ENCODE data around the gene NPAS3. TPM values are rescaled to one million over a fixed set of nuclear protein-coding genes. Genes with fewer than 3 reads are reported as not detected.
A peak's percentile ranks its signal among the peaks of the same experiment; 100 is the strongest.

Gene NPAS3
- polyA plus RNA-seq, 1 donor: 1.0 TPM

GRCh38 chr14:33420051-33420627 lies 481.5 kb downstream of the NPAS3 start:
- WGBS (ENCODE audit: insufficient coverage, low lambda C conversion rate): no CpG with 5 or more reads among the region's 1 CpG
- Histone ChIP-seq H3K4me1 (ENCODE audit: control insufficient read depth, insufficient read depth, low read length) (no peaks in the 10 kb centered on the region), H3K27me3 (ENCODE audit: control insufficient read depth, insufficient read depth, low read length) (no peaks in the 10 kb centered on the region), H3K9me3 (ENCODE audit: control insufficient read depth, low read depth, low read length) (no peaks in the 10 kb centered on the region), H3K27ac (ENCODE audit: low read length) (no peak overlapping the region), H3K4me3 (ENCODE audit: low read length) (no peak overlapping the region), H3K36me3 (ENCODE audit: control insufficient read depth, insufficient read depth, low read length) (no peaks in the 10 kb centered on the region)
- no peak for DNase-seq

- Histone ChIP-seq H3K36me3 (ENCODE audit: control insufficient read depth, insufficient read depth, low read length) (no peaks in the 10 kb centered on the region), H3K9me3 (ENCODE audit: control insufficient read depth, low read depth, low read length) (peaks cover 2% of the 10 kb centered on the region), H3K4me1 (ENCODE audit: control insufficient read depth, insufficient read depth, low read length) (peaks cover 3% of the 10 kb centered on the region), H3K4me3 (ENCODE audit: low read length) (no peak overlapping the region), H3K27me3 (ENCODE audit: control insufficient read depth, insufficient read depth, low read length) (no peaks in the 10 kb centered on the region), H3K27ac (ENCODE audit: low read length) (no peak overlapping the region)
- no peak for DNase-seq
- 100% methylated on average over 1 of the region's 7 CpGs for WGBS (ENCODE audit: insufficient coverage, low lambda C conversion rate)
These were observed 491.8 kb downstream of the NPAS3 start for GRCh38 chr14:33430414-33431035.

GRCh38 chr14:33432407-33433023 lies 493.8 kb downstream of the NPAS3 start:
- Histone ChIP-seq H3K9me3 (ENCODE audit: control insufficient read depth, low read depth, low read length) (peaks cover 2% of the 10 kb centered on the region), H3K4me1 (ENCODE audit: control insufficient read depth, insufficient read depth, low read length) (peaks cover 3% of the 10 kb centered on the region), H3K27me3 (ENCODE audit: control insufficient read depth, insufficient read depth, low read length) (no peaks in the 10 kb centered on the region), H3K27ac (ENCODE audit: low read length) (no peak overlapping the region), H3K36me3 (ENCODE audit: control insufficient read depth, insufficient read depth, low read length) (no peaks in the 10 kb centered on the region), H3K4me3 (ENCODE audit: low read length) (no peak overlapping the region)
- 80% methylated on average over 2 of the region's 3 CpGs for WGBS (ENCODE audit: insufficient coverage, low lambda C conversion rate)
- no peak for DNase-seq

- Histone ChIP-seq H3K4me1 (ENCODE audit: control insufficient read depth, insufficient read depth, low read length) (peaks cover 3% of the 10 kb centered on the region), H3K4me3 (ENCODE audit: low read length) (no peak overlapping the region), H3K27ac (ENCODE audit: low read length) (peak overlapping the region; percentile 0), H3K27me3 (ENCODE audit: control insufficient read depth, insufficient read depth, low read length) (no peaks in the 10 kb centered on the region), H3K36me3 (ENCODE audit: control insufficient read depth, insufficient read depth, low read length) (no peaks in the 10 kb centered on the region), H3K9me3 (ENCODE audit: control insufficient read depth, low read depth, low read length) (peaks cover 2% of the 10 kb centered on the region)
- peak; percentile 60 to 82 for DNase-seq
- WGBS (ENCODE audit: insufficient coverage, low lambda C conversion rate): no CpG with 5 or more reads among the region's 1 CpG
These were observed 494.7 kb downstream of the NPAS3 start for GRCh38 chr14:33433396-33433795.

- DNase-seq: no peak
- WGBS (ENCODE audit: insufficient coverage, low lambda C conversion rate): 93% methylated on average over 3 of the region's 8 CpGs
- Histone ChIP-seq H3K27me3 (ENCODE audit: control insufficient read depth, insufficient read depth, low read length) (no peaks in the 10 kb centered on the region), H3K27ac (ENCODE audit: low read length) (no peak overlapping the region), H3K4me3 (ENCODE audit: low read length) (no peak overlapping the region), H3K36me3 (ENCODE audit: control insufficient read depth, insufficient read depth, low read length) (no peaks in the 10 kb centered on the region), H3K4me1 (ENCODE audit: control insufficient read depth, insufficient read depth, low read length) (peaks cover 3% of the 10 kb centered on the region), H3K9me3 (ENCODE audit: control insufficient read depth, low read depth, low read length) (peaks cover 2% of the 10 kb centered on the region)
These were observed 497.4 kb downstream of the NPAS3 start for GRCh38 chr14:33435911-33436689.

GRCh38 chr14:33441633-33442032 lies 503.0 kb downstream of the NPAS3 start:
- H3K27ac ChIP-seq (ENCODE audit: low read length): no peak overlapping the region
- DNase-seq: no peak
- H3K27me3 ChIP-seq (ENCODE audit: control insufficient read depth, insufficient read depth, low read length): no peaks in the 10 kb centered on the region
- 100% methylated on average over 1 of the region's 4 CpGs for WGBS (ENCODE audit: insufficient coverage, low lambda C conversion rate)
- H3K4me1 ChIP-seq (ENCODE audit: control insufficient read depth, insufficient read depth, low read length): no peaks in the 10 kb centered on the region
- no peaks in the 10 kb centered on the region for H3K36me3 ChIP-seq (ENCODE audit: control insufficient read depth, insufficient read depth, low read length)
- H3K4me3 ChIP-seq (ENCODE audit: low read length): no peak overlapping the region
- H3K9me3 ChIP-seq (ENCODE audit: control insufficient read depth, low read depth, low read length): no peaks in the 10 kb centered on the region

- Histone ChIP-seq H3K27ac (ENCODE audit: low read length) (no peak overlapping the region), H3K4me1 (ENCODE audit: control insufficient read depth, insufficient read depth, low read length) (no peaks in the 10 kb centered on the region), H3K9me3 (ENCODE audit: control insufficient read depth, low read depth, low read length) (no peaks in the 10 kb centered on the region), H3K4me3 (ENCODE audit: low read length) (no peak overlapping the region), H3K27me3 (ENCODE audit: control insufficient read depth, insufficient read depth, low read length) (no peaks in the 10 kb centered on the region), H3K36me3 (ENCODE audit: control insufficient read depth, insufficient read depth, low read length) (no peaks in the 10 kb centered on the region)
- no peak for DNase-seq
- WGBS (ENCODE audit: insufficient coverage, low lambda C conversion rate): 62% methylated on average over 2 of the region's 3 CpGs
These were observed 505.5 kb downstream of the NPAS3 start for GRCh38 chr14:33444136-33444535.

- Histone ChIP-seq H3K27me3 (ENCODE audit: control insufficient read depth, insufficient read depth, low read length) (no peaks in the 10 kb centered on the region), H3K27ac (ENCODE audit: low read length) (no peak overlapping the region), H3K4me3 (ENCODE audit: low read length) (no peak overlapping the region), H3K36me3 (ENCODE audit: control insufficient read depth, insufficient read depth, low read length) (no peaks in the 10 kb centered on the region), H3K9me3 (ENCODE audit: control insufficient read depth, low read depth, low read length) (no peaks in the 10 kb centered on the region), H3K4me1 (ENCODE audit: control insufficient read depth, insufficient read depth, low read length) (peaks cover 5% of the 10 kb centered on the region)
- no peak for DNase-seq
- WGBS (ENCODE audit: insufficient coverage, low lambda C conversion rate): no CpG with 5 or more reads among the region's 2 CpGs
These were observed 510.6 kb downstream of the NPAS3 start for GRCh38 chr14:33449268-33449667.

- Histone ChIP-seq H3K4me3 (ENCODE audit: low read length) (no peak overlapping the region), H3K9me3 (ENCODE audit: control insufficient read depth, low read depth, low read length) (no peaks in the 10 kb centered on the region), H3K27ac (ENCODE audit: low read length) (no peak overlapping the region), H3K36me3 (ENCODE audit: control insufficient read depth, insufficient read depth, low read length) (no peaks in the 10 kb centered on the region), H3K4me1 (ENCODE audit: control insufficient read depth, insufficient read depth, low read length) (peaks cover 7% of the 10 kb centered on the region), H3K27me3 (ENCODE audit: control insufficient read depth, insufficient read depth, low read length) (no peaks in the 10 kb centered on the region)
- no peak for DNase-seq
- 98% methylated on average over 8 of the region's 11 CpGs for WGBS (ENCODE audit: insufficient coverage, low lambda C conversion rate)
These were observed 511.2 kb downstream of the NPAS3 start for GRCh38 chr14:33449703-33450395.

GRCh38 chr14:33450416-33450815 lies 511.7 kb downstream of the NPAS3 start:
- no peaks in the 10 kb centered on the region for H3K36me3 ChIP-seq (ENCODE audit: control insufficient read depth, insufficient read depth, low read length)
- H3K27ac ChIP-seq (ENCODE audit: low read length): no peak overlapping the region
- H3K4me1 ChIP-seq (ENCODE audit: control insufficient read depth, insufficient read depth, low read length): peaks cover 8% of the 10 kb centered on the region
- H3K4me3 ChIP-seq (ENCODE audit: low read length): no peak overlapping the region
- H3K27me3 ChIP-seq (ENCODE audit: control insufficient read depth, insufficient read depth, low read length): no peaks in the 10 kb centered on the region
- H3K9me3 ChIP-seq (ENCODE audit: control insufficient read depth, low read depth, low read length): no peaks in the 10 kb centered on the region
- WGBS (ENCODE audit: insufficient coverage, low lambda C conversion rate): 92% methylated on average over 2 of the region's 2 CpGs
- no peak for DNase-seq
